ENCODE data around the gene ELMO3.

Gene ELMO3, protein sequence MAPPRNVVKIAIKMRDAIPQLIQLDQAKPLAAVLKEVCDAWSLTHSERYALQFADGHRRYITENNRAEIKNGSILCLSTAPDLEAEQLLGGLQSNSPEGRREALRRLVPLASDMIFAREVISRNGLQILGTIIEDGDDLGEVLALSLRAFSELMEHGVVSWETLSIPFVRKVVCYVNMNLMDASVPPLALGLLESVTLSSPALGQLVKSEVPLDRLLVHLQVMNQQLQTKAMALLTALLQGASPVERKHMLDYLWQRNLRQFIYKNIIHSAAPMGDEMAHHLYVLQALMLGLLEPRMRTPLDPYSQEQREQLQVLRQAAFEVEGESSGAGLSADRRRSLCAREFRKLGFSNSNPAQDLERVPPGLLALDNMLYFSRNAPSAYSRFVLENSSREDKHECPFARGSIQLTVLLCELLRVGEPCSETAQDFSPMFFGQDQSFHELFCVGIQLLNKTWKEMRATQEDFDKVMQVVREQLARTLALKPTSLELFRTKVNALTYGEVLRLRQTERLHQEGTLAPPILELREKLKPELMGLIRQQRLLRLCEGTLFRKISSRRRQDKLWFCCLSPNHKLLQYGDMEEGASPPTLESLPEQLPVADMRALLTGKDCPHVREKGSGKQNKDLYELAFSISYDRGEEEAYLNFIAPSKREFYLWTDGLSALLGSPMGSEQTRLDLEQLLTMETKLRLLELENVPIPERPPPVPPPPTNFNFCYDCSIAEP

DNA sequence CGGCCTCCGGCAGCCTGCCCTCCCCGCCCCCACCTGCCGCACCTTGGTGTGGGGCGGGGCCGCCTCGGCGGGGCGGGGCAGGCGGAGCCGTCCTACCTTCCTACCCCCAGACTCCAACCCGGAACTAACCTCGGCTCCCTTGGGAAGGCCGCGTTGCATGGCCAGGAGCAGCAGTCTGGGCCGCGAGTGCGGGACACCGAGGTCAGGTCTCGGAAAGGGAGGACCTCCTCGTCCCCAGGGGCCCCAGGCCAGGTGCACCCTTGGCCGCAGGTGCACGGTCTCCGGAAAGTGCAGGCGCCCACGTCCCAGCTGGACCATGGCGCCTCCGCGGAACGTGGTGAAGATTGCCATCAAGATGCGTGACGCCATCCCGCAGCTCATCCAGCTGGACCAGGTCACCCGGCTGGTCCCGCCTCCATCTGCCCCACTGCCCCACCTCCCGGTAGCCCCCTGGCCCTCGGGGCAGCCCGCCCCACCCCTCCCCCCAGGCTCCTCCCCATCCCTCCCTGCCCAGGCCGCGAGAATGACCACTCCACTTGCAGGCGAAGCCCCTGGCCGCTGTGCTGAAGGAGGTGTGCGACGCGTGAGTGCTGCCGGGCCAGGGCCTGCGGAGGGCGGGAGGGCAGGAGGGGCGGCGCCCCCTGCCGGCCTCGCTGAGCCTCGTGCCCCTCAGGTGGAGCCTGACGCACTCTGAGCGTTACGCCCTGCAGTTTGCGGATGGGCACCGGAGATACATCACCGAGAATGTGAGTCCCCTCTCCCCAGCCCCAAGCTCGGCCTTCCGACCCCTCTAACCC is at the start of gene ELMO3:
ELMO3 (plus strand) TSS at position 121 of the 797 bp plus-strand sequence; CDS start at position 317, 196 bp downstream.
- peak; percentile 24 for DNase-seq

DNA sequence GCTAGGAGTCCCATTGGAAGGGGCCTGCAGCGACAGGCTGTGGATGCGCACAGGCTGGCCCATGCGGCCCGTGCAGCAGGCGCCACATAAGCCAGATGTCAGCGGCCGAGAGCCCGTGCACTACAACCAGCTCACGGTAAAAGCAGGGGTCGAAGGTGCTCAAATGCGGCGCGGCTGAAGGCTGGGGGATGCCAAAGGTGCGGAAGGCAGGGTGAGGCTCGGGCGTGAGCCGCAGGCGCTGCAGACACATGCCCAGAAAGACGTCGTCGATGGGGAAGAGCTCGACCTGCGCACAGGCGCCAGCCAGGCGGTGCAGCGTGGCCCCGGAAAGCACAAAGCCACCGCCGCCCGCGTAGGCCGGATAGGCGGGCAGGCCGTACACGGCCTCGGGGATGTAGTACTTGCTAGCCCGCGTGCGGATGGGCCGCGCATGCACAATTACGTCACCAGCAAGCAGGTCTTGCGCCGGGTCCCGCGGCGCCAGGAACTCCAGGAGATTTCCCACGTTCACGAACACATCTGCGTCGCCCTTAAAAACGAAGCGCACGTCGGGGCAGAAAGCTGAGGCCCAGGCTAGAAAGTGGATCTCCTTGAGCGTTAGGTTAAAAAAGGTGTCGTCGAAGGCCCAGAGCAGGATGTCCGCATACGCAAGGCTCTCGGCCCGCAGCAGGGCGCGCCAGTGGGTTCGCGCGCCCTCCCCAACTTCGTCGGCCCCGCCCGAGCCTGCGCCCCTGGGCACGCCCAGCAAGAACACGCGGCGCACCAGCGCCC is 49.5 kb upstream of the ELMO3 start:
- DNase-seq: no peak

DNA sequence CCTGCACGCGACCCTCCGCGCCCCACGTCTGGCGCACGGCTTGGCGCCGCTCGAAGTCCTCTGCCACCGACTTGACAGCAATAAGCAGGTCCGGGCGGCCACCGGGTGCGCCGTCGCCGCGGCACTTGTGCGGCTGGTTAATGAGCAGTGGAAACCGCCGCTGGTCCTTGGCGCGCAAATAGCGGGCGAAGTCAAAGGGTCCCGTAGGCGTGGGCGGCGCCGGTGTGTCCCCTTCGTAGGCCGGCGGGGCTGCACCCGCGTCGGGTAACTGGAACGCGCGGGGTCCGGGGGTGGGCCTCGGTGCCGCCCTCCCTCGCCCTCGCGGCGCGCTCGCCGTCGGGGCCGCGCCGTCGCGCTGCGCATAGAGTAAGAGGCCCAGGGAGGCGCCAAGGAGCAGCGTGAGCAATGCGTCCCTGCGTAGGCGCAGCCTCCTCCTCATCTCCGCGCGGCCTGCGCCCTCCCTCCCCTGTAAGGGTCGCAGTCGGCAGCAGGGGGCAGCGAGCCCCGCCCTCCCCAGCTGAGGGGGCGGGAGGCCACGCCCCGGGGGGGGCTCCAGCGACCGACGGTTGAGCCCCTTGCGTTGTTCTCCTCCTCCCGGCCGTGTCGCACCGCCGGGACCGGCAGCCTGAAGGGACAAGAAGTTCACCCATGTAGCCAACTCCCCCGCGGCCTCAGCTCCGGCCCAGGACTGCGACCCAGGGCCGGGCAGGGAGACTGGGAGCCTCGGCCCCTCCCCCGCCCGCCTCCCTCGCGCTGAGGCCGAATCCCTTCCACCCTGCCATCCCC is 48.7 kb upstream of the ELMO3 start:
- peak; percentile 40 for DNase-seq

GRCh38 chr16:67150833-67151396 is 48.0 kb upstream of the ELMO3 start, which contains the start of gene B3GNT9:
B3GNT9 (minus strand) TSS chr16:67150998; CDS start chr16:67150485, 513 bp downstream.
- peak; percentile 50 for DNase-seq

- no peak for DNase-seq
Measured at GRCh38 chr16:67151431-67152097, 47.4 kb upstream of the ELMO3 start.

GRCh38 chr16:67154578-67155294 is 44.2 kb upstream of the ELMO3 start:
- no peak for DNase-seq

- peak; percentile 66 for DNase-seq
Measured at GRCh38 chr16:67155295-67156142, 43.4 kb upstream of the ELMO3 start.

GRCh38 chr16:67156143-67156844 is 42.6 kb upstream of the ELMO3 start:
- DNase-seq: no peak

DNA sequence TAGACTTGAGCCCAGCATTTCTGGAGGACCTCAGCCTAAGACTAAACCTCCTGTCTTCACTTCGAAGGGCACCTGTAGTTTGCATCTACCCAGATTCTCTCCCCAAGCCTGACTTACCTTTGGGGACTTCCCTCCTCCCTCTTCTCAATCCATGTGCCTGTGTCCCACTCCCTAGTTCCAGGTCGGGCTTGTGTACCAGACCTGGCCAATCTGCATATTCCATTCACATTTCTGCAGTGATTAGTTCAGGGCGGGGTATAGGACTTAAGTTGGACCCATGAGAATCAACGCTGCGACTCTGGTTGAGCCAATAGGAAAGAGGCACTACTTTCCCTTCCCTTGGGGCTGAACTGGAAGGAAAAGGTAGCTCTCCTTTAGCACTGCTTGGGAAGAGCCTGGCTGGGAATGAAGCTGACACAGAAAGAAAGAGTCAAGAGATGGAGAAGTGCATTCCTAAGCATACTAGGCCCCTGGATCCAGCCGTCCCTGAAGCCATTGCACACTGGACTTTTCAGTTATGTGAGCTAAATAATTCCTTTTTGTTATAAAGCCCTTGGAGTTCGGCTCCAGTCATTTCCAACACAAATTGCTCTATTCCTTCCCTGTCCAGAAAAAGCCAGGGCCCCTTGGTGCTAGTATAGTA is 41.7 kb upstream of the ELMO3 start:
- no peak for DNase-seq

GRCh38 chr16:67157892-67158635 is 40.9 kb upstream of the ELMO3 start:
- DNase-seq: no peak

DNA sequence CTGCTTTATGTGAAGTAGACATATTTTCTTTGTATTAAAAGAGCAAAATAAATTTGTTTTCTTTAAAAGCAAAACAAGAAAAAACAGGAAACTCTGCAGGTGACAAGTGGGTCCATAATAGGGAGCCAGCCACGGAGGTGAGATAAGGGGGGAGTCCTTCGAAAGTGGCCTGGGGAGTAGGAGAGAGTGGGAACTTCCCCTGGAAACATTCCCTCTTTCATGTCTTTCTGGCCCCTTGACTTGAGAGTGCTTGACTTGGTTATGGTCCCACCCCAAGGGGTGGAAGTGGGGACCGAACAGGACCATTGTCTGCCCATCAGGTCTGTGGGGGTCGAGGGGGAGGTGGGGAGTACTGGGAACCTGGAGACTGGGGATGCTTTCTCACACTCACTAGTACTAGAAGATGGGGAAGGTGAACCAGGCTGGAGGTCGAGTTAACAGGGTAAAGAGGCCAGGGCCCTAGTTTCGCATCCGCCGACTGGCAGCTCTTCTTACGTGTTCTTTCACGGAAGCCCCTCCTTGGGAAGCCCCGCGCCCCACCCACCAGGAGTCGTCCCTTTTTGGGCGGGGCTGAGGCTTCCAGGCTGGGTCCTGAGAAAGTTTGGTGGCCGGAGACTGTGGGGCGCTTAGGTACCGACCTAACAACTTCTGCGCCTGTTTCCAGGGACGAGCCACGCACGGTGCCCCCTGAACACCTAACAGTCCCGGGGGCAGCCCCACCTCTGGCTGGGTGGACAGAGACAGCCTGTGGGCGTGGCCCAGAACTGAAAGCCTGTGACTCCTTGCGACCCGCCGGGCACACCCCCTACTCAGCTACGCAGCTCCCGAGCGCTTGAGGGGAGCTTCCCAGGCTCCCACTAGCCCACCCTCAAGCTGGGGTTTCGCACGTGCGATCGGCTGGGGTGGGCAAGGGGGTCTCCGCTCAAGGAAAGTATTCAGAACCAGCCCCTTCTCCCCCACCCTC is 40.0 kb upstream of the ELMO3 start:
- DNase-seq: peak; percentile 15

DNA sequence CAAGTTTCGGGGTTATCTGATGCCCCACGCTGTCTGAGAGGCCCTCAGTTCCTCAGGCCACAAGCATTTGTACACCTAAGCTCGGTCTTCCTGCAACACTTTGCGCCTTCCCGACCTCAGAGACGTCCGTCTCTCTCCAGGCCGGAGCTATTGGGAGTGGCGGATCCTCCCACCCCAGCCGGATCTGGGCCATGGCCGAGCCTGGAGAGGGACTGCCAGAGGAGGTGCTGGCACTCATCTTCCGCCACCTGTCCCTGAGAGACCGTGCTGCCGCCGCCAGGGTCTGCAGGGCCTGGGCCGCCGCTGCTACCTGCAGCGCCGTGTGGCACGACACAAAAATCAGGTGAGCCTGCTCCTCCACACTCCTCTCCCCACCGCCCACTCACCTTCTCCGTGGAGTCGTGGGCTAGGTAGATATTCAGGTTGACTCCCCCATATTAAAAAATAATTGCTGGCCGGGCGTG is 37.3 kb upstream of the ELMO3 start:
- no peak for DNase-seq

GRCh38 chr16:67162506-67163163 is 36.3 kb upstream of the ELMO3 start:
- DNase-seq: no peak

GRCh38 chr16:67163164-67163998 is 35.5 kb upstream of the ELMO3 start:
- DNase-seq: no peak

Data from NCI-H1436 (cell line).